ENCODE data around the gene LRRN3. TPM values are rescaled to one million over a fixed set of nuclear protein-coding genes. Genes with fewer than 3 reads are reported as not detected.

LRRN3 gene
- total and polyA plus RNA-seq, 2 of the 4 experiments (the other 2 are of a cell fraction), result 6.9 to 15.2 TPM

GRCh38 chr7:111053035-111053434, 37.9 kb upstream of the LRRN3 start:
- Histone ChIP-seq H3K56ac (ENCODE audit: extremely low read depth, insufficient read depth, low read length) (no peak overlapping the region), H4K8ac (ENCODE audit: low read depth in 2 of 2, low read length in 2 of 2) (no peak overlapping the region), H3K79me1 (ENCODE audit: low read depth in 1 of 2, low read length in 2 of 2) (no peaks in the 10 kb centered on the region), H2AK9ac (replicated peaks; ENCODE audit: low read depth, low read length, poor library complexity) (no peak overlapping the region), H3K18ac (ENCODE audit: low read depth, low read length) (no peak overlapping the region), H4K91ac (ENCODE audit: insufficient read depth, low read depth, low read length) (no peak overlapping the region), H3K4me1 (ENCODE audit: control insufficient read depth, insufficient read depth, low read length) (no peaks in the 10 kb centered on the region), H3K4me3 (ENCODE audit: insufficient read depth, low read depth, low read length) (no peak overlapping the region), H2AK5ac (ENCODE audit: low read depth, low read length) (no peak overlapping the region), H3K14ac (replicated peaks; ENCODE audit: low read depth, low read length) (no peak overlapping the region), H4K20me1 (ENCODE audit: insufficient read depth, low read length) (no peaks in the 10 kb centered on the region), H3K9me1 (ENCODE audit: insufficient read depth, low read length) (no peaks in the 10 kb centered on the region), H2AFZ (replicated peaks; ENCODE audit: low read length, poor library complexity) (no peak overlapping the region), H2BK20ac (ENCODE audit: low read depth, low read length) (no peak overlapping the region), H3K9ac (ENCODE audit: low read depth, low read length) (no peak overlapping the region), H2BK5ac (ENCODE audit: low read depth, low read length, poor library complexity, severe bottlenecking) (no peak overlapping the region), H3K9me3 (ENCODE audit: control insufficient read depth, insufficient read depth, low read length) (no peaks in the 10 kb centered on the region), H3K27me3 (ENCODE audit: control insufficient read depth, insufficient read depth, low read length) (no peaks in the 10 kb centered on the region), H4K5ac (ENCODE audit: low read depth, low read length) (no peak overlapping the region), H2BK120ac (ENCODE audit: low read depth, low read length) (no peak overlapping the region), H3K4me2 (ENCODE audit: low read depth, low read length) (no peak overlapping the region), H3K36me3 (ENCODE audit: control insufficient read depth, insufficient read depth, low read length) (no peaks in the 10 kb centered on the region), H2BK15ac (ENCODE audit: low read depth, low read length) (no peak overlapping the region), H3K27ac (ENCODE audit: insufficient read depth, low read length) (no peak overlapping the region), H3K4ac (ENCODE audit: low read depth, low read length) (no peak overlapping the region), H3K23ac (ENCODE audit: low read depth, low read length) (no peak overlapping the region)
- no TSS peak for BruUV-seq (replicated peaks)
- DNase-seq (no peak), ATAC-seq (ENCODE audit: low read depth) (no peak)
- intact Hi-C loops (cut with micrococcal nuclease), result no loop called here
- CTCF ChIA-PET, result no interaction called here
- in situ Hi-C loops (cut with MboI; ENCODE audit: low sequenced_read_pairs), result no loop called here
- dilution Hi-C loops (cut with HindIII; ENCODE audit: low sequenced_read_pairs, unreplicated experiment), result no loop called here
- WGBS, 2 experiments (ENCODE audit: extremely low coverage in 2 of 2, insufficient read length in 1 of 2), result 80% methylated on average over 1 of the region's 2 CpGs; no CpG with 5 or more reads in 1 of the 2 experiments
- POLR2A ChIA-PET (ENCODE audit: unreplicated experiment), result no interaction called here
- TF ChIP-seq MXI1 (IDR thresholded peaks at IDR 0.05; ENCODE audit: borderline replicate concordance, low read depth, low read length), result no peak
- TF ChIP-seq SMC3 (IDR thresholded peaks at IDR 0.05; ENCODE audit: low read depth, low read length), result no peak
- TF ChIP-seq USF2 (IDR thresholded peaks at IDR 0.05; ENCODE audit: low read depth, low read length), result no peak
- TF ChIP-seq RCOR1 (IDR thresholded peaks at IDR 0.05; ENCODE audit: insufficient replicate concordance, low read length), result no peak
- no peak for TF ChIP-seq BHLHE40 (IDR thresholded peaks at IDR 0.05; ENCODE audit: low read depth, low read length)
- TF ChIP-seq RAD21 (IDR thresholded peaks at IDR 0.05; ENCODE audit: low read length), result no peak
- no peak for TF ChIP-seq CHD1 (IDR thresholded peaks at IDR 0.05; ENCODE audit: low read depth, low read length)
- no peak for TF ChIP-seq ELK1 (IDR thresholded peaks at IDR 0.05; ENCODE audit: borderline replicate concordance, low read depth, low read length)
